HG03378 (cell line): Measurements from ENCODE around the gene SRGAP1.

ENCODE experiments used
- ATAC-seq: cut with Tn5 transposase; IDR thresholded peaks from one replicate; pipeline ENCODE4 v1.9.1; 2021; ENCODE audit warnings: mild to moderate bottlenecking, moderate library complexity; ENCODE audit not compliant: unreplicated experiment

Gene SRGAP1

DNA sequence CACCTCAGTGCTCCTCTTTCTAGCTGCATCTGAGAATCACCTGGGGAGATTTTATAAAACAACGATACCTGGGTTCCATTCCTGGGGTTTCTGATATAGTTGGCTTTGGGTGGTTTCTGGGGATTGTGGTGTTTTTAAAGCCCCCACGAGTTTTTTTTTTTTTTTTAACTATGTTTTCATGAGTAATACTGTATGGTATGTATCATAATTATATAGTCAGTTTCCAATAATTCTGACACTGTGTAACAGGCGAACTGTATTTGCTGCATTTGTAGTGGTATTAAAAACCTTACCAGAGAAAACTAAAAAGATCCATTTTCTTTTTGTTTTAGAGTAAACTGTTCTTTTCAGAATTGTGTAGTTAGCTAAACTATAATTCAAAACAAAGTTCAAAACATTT lies 84.9 kb downstream of the SRGAP1 start:
- ATAC-seq, result no peak

DNA sequence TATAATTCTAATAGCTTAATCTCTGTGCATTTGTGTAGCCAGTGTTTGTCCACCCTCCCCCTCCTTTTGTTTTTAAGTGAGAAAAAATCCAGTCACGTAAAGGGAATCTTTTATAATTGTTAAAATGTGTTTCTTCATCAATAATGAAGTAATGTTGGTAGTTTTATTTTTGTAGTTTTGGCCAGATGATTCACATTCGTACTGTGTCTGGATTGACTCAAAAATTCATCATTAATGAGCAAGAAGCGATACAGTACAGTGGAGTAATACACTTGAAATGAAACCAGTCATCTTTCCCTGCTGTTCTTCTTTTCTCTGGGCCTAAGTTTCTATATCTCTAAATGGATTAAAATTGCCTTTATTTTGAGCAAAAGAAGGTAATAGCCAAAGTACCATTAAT lies 86.5 kb downstream of the SRGAP1 start:
- ATAC-seq, result no peak

DNA sequence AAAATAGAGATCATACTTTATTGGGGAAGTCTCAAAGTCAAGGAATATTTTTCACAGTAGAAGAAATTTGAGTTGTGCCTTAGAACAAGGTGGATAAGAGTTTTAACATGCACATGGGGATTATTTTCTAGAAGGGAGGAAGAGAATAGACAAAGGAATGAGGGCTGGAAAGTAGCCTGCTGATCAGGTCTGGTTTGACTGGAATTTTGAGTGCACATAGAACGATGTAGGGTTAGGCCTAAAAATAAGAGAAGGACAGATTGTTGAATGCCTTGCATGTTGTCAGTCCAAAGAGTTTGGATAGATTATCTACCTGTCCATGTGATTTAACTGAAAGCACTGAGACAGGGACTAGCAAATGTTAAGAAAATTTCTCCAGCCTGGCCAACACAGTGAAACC lies 87.2 kb downstream of the SRGAP1 start:
- no peak for ATAC-seq

DNA sequence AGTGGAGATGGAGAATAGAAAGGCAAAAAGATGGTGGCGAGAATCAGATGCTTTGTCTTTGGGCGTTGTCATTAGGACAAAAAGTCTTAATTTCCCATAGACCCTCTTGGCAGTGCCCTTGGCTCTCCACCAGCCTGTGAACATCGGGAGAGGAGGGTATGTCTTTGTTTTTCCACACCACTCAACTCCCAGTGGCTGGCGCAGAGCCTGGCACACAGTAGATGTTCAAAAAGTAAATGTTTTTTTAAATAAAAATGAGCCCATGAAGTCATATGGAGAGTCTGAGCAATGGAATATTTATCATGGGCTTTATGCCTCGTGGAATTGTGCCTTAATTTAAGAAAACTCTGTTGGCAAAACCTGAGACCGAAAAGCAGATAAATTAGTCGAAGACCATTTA lies 90.4 kb downstream of the SRGAP1 start:
- no peak for ATAC-seq

DNA sequence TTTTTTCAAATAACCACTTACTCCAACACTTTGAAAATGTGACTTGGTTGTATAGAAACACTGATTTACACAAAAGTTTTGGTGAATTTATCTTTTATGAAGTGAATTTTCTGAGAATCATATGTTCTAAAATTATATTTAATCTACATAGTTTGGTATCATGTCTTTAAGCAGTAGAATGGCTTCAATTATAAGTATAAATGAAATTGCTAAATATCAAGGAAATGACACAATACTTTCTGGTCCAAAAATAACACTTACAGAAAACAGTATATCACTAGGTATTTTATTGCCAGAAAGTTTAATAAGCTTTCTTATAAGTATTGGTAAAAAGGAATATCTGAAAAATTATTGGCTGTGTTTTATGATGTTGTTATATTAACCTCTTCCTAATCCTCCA lies 90.9 kb downstream of the SRGAP1 start:
- no peak for ATAC-seq

DNA sequence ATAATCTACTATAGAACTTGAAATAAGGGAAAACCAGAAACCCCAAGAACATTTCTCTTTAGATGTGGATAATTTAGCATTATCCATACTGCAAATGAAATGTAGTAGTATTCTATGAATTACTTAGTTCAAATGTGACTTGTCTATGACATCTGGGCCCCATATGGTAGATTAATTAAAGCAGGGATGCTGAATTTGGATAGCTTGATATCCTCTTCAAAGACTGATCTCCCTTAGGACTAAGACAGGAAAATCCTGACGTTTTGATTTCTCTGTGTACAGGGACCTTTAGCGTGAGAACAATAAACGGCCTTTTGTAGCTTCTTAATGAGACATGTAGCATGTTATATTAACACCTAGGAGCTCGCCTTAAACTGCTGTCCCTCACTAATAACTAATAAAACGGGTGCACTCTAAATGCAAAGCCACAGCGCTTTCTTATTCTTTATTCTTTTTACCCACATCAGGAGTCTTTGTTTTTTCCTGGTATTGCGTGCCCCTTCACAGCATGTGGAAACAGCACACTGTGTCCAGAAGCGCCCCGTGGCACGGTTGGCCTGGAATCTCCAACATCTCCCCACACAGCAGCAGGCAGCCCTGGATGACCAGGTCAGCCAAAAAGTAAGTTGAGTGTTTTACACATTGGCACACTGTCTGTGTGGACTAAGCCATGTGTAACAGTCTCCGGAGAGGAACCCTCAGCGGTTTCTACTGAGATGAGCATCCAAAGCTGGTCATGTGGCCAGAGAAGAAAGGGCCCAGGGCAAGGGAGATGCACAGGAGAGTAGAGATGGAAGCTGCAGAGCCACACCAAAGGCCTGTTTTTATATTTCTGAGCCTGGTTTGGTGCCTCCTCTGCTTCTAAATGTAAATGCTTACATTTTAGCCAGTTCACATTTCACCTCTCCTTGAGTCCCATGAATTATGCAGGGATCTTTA lies 93.1 kb downstream of the SRGAP1 start:
- no peak for ATAC-seq

DNA sequence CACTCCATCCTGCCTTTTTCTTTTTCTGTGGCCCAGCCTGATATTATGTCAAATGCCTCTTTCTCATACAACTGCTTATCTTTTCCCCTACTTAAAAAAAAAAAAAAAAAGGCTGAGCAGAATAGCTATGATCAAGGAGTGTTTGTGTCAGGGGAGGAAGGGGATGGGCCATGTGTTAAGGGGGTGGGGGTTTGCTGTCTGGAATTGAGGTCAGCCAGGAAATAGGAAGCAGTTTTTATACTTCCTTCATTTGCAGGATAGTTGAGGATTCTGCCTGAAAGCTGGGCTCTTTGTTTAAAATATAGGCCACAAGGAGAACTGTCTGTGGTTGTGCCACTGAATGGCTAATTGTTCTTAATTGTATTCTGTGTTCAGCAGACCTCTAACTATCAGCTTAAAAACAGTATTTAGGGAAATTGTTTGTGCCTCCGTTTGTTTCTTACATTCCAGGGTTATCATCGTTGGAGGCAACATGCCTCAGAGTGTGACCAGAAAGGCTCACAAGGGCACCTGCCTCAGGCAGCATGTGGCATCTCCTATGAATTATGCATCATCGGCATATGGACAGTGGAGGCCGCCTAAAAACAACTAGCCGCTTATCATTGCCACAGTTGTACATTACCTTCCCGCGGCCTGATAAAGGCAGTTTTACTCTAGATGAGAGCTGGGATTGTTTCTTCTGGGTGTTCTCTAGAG lies 96.0 kb downstream of the SRGAP1 start:
- no peak for ATAC-seq

DNA sequence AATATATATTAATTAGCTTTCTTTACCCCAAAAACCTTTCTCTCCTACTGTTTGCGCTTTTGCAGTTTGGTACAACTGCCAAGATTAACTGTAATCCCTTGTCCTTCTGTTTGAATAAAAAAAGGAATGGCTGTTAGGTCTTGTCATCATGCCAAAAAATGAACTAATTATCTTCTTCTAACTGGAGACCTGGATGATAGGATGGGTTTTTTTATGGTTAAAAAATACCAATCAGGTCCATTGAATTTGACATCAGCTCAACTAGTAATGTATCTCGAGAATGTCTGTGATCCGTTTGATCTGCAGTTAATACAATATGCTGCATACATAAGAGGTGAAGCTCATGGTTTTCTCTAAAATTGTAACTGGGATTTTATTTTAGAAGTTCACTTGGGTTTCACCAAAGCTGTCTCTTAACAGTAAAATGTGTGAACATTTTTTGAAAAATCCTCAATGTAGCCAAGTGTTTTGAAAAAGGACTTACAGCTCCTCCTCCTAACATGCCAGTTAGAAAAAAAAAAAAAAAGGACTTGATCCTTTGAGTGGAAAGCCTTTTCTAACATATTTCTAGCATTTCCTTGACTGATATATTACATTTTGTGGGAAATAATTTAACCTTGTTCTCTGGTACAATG lies 96.8 kb downstream of the SRGAP1 start:
- no peak for ATAC-seq

DNA sequence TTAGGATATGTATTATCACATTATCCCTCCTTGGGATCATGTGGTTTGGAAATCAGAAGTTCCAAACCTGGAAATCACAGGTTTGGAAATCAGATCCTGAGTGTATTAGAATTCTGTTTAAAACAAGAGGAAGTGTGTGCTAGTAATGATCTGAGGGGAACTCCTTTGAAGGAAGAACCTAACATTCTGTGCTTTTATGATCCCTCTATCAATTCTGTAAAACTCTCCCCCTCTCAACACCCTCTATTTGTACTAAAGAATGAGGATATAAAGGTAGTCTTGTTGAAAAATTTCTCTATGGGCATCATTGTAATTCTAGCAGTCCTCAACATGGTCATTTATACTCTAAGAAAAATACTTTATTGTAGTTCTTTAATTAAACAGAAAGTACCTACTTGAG lies 97.4 kb downstream of the SRGAP1 start:
- ATAC-seq, result no peak

DNA sequence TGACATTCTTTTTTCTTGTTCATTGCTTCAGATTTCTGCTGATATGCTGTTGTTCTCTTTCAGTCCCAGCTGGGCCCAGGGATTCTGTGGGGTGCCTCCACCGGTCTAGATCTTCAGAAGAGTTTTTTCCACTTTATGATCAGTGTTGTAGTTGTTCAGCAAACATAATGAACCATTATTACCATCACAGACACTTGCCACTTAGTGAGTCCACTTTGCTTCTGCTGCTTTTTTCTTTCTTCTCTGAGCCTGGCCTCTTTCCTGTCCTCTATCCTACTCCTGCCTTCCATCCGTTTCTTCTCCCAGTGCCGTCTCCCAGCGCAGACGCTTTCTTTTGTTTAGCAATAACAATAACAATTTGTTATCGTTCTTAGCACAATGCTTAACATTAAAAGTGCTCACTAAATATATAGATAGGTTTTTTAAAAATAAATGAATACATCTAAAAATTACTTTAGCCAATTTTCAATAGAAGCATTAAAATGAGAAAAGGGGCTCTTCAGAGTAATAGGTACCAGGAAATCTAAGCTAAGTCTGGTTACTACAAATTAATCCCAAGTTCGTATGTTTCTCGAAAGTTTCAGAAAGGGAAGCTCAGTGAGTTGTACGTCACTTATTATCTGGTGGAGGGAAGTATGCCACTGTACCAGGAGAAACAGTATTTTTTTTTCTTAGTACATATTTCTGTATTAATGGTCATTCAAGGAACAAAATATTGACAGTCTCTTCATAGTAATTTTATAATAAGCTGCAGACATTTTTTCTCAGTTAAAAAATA lies 98.2 kb downstream of the SRGAP1 start:
- ATAC-seq, result no peak

DNA sequence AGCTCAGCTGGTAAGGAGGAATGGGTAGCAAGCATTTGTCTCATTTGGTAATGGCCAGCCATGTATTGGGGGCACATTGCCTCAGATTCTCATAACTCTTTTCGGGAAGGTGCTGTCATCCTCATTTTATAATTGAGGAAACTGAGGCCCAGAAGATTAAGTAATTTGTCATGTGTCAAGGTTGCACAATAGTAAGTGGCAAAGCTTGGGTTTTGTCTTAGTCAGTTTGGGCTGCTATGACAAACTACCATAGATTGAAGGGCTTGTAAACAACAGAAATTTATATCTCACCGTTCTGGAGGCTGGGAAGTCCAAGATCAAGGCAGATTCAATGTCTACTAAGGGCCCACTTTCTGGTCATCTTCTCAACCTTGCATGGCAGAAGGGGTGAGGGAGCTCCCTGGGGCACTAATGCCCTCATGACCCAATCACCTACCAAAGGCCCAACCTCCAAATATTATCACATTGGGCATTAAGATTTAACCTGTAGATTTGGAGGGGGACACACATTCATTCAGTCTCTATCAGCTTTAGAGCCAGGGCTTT lies 99.6 kb downstream of the SRGAP1 start:
- ATAC-seq, result no peak

DNA sequence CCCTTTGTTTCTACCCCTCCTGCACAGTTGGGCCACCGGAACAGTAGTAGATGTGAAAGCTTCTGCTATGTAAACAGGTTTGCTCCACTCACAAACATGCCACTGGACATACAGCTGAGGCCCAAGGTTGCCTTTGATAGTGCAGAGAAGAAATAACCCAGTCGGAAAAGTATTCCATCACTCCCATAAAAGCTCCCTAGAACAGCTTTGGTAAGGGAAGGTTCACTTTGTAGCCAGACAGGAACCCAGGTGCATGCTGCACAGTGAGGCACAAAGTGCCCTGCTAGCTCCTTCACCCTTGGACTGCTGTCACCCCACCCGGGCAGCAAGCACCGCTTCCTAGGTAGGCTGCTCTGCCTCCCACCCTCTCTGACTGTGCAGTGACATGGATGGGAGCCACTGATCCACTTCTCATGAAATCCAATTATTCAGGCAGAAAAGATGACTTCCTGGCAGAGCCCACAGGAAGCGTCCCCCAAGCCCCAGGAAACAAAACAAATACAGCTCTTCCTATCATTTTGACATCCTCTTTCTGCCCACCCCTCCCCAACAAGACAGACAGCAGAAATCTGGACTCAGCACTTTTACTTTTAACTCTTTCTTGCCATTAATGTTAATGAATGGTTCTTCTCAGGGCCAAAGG lies 100.2 kb downstream of the SRGAP1 start:
- no peak for ATAC-seq

DNA sequence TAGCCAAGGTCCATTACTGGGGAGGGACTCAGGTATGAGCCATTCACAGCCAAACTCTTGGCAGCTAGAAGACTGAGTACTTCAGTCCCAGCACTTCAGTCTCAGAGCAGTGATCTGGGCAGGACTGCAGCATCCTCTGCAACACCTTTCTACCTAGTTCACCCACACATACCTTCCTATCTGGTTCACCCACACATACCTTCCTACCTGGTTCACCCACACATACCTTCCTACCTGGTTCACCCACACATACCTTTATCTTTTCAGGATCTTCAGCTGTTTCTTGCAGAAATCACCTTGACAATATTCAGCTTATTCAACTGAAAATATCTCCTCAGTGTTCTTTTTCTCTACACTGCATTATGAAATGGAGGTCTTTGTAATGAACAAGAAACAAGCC lies 101.3 kb downstream of the SRGAP1 start:
- no peak for ATAC-seq

DNA sequence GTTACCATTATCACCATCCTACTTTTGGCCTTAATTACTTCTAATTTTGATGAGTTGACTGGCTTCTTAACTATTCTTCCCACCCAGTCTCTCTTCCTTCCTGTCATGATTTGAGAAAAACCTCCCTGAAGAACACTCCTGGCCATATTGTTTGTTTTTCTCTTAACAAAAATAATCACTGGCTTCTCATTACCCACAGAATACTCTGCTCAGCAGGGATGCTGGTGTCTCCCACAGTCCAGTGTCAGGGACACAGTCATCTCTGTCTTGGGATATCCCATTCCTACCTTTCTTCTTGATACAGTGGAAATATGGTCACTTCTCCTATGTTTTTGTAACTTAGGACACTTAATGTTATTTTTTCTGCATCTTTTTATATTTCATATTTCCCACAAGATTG lies 103.7 kb downstream of the SRGAP1 start:
- no peak for ATAC-seq

DNA sequence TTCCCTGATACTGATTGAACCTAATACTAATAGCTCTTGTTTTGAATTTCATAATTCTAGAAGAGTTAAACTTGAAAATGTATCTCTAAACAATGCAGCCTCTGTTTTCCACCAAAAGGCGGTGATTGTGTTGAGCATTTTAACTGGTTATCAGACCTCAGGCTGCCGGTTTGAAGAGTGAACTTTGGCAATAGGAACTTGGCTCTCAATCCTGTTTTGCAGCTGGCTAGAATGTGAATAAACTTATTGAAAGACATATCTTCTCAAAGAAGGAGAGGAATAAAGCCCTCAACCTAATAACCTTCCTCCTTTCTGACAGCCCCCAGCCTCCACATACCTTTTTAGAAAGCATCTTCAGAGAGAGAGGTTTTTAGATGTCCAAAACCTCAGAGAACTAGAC lies 105.4 kb downstream of the SRGAP1 start:
- ATAC-seq, result no peak

DNA sequence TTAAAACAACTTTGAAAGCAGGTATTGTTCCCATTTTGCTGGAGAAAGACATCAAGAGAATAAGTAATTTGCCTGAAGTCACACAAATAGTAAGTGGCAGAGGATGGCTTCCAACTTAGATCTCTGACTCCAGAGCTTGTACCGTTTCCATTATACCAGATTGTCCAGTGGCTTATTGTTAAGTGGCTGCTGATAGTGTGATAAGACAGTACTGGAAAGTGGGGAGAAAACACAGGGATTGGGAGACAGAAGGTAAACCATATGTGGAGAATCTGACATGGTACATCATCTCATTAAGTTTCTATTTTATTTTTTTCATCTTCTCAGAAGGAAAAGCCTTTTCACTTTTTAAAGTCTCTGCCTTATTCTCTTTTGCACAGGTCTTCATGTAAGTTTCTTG lies 108.5 kb downstream of the SRGAP1 start:
- no peak for ATAC-seq

DNA sequence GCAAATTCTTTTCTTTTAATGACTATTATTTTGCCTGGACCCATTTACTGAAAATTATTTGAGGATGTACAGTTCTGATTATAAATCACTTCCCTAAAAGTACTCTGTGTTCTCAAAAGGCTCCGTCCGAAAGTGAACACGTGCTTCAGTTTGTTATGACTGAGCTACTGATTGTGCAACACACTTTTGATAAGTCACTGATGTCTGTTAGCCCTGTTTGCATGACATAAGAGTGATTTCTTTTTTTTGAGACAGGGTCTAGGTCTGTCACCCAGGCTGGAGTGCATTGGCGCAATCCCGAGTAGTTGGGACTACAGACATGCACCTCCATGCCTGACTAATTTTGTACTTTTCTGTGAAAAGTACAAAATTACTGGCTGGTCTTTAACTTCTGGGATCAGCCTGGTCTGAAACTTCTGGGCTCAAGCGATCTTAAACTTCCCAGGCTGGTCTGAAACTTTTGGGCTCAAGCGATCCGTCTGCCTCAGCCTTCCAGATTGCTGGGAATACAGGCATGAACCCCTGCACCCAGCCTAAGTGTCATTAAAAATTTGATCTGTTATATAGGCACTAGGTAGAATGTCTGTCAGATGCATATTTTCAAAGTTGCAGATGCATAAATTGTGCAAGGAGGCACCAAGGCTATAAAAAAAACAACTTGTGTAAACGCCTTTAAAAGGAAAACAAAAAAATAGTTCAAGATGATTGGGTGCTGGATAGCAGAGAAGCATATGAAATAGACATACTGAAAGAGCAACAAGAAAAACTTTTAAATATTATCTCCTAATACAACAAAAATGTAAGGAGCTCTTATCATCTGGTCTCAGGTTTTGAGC lies 111.5 kb downstream of the SRGAP1 start:
- ATAC-seq, result no peak

DNA sequence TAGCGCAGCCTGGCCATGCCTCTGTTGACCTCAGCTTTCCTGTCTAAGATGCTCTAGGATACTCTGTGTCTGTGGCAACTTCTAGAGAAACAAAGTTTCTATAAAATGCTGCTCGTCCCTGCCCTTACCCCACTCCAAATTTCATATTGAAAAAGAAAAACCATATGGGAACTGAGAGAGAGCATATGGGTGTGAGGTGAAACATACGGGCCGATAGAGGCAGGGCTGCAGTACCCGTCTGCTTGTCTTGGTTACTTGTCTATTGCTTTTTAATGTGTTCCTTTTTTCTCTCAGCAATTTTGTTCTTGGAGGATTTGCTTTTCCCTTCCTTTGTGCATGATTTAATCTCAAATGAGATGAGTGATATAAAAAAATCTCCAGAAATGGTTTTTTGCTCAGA lies 113.0 kb downstream of the SRGAP1 start:
- no peak for ATAC-seq

DNA sequence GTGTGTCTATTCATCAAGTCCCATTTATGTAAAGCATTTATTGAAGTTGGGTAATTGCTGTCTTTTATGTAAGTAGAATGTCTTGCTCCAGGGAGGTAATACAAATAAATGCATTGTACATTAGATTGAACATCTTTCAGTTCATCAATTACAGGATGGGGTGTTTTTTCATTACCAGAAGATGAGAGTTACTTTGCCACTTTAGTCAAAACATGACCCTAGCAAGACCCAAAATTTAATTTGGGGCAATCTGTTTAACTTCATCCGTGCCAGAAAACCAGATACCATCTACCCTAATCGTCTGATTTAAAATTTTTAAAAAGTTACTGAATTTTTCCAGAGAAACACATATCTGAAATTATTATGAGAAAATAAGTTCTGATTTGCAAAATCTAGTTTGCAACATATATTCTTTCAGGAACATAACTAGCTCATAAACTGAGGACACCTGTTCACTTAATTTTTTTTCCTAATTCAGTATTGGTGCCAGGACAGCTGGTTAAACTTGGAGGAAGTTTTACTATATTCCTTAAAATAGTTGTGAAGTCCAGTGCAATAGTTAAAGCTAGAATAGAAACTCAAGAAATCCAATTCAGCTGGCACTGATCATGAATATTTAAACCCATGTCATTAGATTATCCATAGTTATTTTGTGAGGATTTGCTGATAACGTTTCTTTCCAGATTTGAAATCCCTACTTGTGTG lies 114.5 kb downstream of the SRGAP1 start:
- ATAC-seq, result no peak
